Activated naive CD8-positive, alpha-beta T cell (primary cell): ENCODE data around the gene TTLL12.

Experiments
- H3K27ac Mint-ChIP-seq: one replicate; pipeline ENCODE4 v1.8.0; 2021; ENCODE audit warnings: mixed read lengths
- H3K27me3 Mint-ChIP-seq: one replicate; pipeline ENCODE4 v1.8.0; 2021; ENCODE audit warnings: mixed read lengths
- H3K36me3 Mint-ChIP-seq: one replicate; pipeline ENCODE4 v1.8.0; 2021; ENCODE audit warnings: mixed read lengths
- H3K4me1 Mint-ChIP-seq: one replicate; pipeline ENCODE4 v1.8.0; 2021; ENCODE audit warnings: low read depth, mixed read lengths
- H3K4me3 Mint-ChIP-seq: one replicate; pipeline ENCODE4 v1.8.0; 2021; ENCODE audit warnings: mild to moderate bottlenecking, mixed read lengths
- H3K9me3 Mint-ChIP-seq: one replicate; pipeline ENCODE4 v1.8.0; 2021; ENCODE audit warnings: low read depth, mixed read lengths

TTLL12 gene

DNA sequence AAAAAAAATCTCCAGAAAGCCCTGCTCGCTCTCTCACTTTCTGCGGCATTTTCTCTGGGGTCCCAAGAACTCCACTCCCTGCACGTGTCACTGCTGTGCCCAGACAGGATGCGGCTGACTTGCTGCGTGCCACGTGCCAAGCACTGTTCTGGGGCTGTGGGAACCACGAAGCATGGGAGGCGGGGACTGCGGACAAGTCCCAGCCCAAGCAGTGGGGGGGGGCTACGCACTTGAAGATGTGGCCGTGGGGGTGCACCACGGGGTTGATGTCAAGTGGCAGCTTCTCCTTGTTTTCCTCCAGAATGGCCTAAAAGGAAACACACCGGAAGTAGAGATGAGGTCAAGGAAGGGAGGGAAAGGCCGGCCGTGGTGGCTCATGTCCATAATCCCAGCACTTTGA is 10.8 kb downstream of the TTLL12 start:
- H3K4me1 Mint-ChIP-seq, result no peaks in the 10 kb centered on the region
- H3K9me3 Mint-ChIP-seq, result no peaks in the 10 kb centered on the region
- no peak overlapping the region for H3K4me3 Mint-ChIP-seq
- H3K27me3 Mint-ChIP-seq, result no peaks in the 10 kb centered on the region
- peak overlapping the region; percentile 61 for H3K27ac Mint-ChIP-seq
- H3K36me3 Mint-ChIP-seq, result peaks cover 5% of the 10 kb centered on the region

GRCh38 chr22:43174941-43175531 is 11.9 kb downstream of the TTLL12 start:
- Mint-ChIP-seq H3K27me3 (no peaks in the 10 kb centered on the region), H3K4me3 (no peak overlapping the region), H3K4me1 (no peaks in the 10 kb centered on the region), H3K27ac (no peak overlapping the region), H3K36me3 (peaks cover 5% of the 10 kb centered on the region), H3K9me3 (no peaks in the 10 kb centered on the region)

DNA sequence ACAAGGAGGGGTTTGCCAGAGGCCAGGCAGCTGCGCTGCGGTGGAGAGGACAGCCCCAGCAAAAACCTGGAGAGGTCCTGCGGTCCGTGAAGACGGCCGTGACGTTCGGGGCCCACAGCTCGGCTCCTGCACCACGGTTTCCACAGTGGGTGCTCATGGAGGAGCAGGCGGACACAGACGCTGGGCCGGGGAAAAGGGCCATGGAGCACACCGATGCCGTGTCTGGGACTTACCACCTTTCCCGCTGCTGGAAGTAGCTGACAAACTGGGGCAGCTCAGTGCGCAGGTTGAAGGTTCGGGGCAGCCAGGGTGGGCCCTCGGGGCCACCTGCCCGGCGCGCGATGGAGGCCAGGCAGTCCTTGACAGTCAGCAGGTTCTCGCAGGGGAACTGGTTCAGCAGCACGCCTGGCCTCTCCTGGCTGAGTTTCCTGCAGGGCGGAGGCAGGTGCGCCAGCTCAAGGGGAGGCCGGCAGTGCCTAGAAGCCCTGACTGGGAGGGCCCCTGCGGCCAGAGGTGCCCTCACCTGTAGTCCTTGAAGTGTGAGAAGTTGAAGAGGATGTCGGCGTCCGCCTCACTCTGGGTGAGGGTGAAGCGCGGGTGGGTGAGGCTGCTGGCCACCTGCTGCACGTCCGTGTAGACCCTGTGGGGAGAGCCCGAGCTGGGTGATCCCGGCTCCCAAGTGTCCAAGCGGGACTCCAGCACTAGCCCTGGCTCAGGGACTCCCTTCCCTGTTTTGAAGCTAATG is 12.8 kb downstream of the TTLL12 start:
- no peaks in the 10 kb centered on the region for H3K4me1 Mint-ChIP-seq
- H3K4me3 Mint-ChIP-seq, result no peak overlapping the region
- no peaks in the 10 kb centered on the region for H3K27me3 Mint-ChIP-seq
- H3K27ac Mint-ChIP-seq, result no peak overlapping the region
- no peaks in the 10 kb centered on the region for H3K9me3 Mint-ChIP-seq
- H3K36me3 Mint-ChIP-seq, result peaks cover 5% of the 10 kb centered on the region

DNA sequence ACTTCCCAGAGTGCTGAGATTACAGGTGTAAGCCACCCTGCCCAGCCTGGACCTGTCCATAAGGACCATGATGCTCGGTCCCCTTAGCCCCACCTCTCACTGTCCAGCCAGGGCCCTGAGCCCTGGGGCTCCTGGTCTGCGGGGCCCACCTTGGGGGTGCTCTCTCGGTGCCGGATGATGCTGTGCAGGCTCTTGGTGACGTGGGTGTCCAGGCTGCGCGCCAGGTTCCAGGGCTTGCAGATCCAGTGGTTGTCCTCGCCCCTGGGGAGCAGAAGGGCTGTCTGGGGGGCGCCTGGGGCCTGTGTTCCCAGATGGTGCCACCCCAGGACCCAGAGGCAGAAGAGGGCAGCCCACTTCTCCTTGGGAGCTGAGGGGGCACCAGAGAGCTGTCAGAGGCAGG is 13.4 kb downstream of the TTLL12 start:
- Mint-ChIP-seq H3K27me3 (no peaks in the 10 kb centered on the region), H3K4me1 (no peaks in the 10 kb centered on the region), H3K9me3 (no peaks in the 10 kb centered on the region), H3K4me3 (no peak overlapping the region), H3K27ac (no peak overlapping the region), H3K36me3 (peaks cover 3% of the 10 kb centered on the region)

- H3K4me3 Mint-ChIP-seq, result no peak overlapping the region
- H3K27ac Mint-ChIP-seq, result no peak overlapping the region
- H3K27me3 Mint-ChIP-seq, result no peaks in the 10 kb centered on the region
- H3K4me1 Mint-ChIP-seq, result no peaks in the 10 kb centered on the region
- H3K36me3 Mint-ChIP-seq, result peaks cover 3% of the 10 kb centered on the region
- no peaks in the 10 kb centered on the region for H3K9me3 Mint-ChIP-seq
Measured at GRCh38 chr22:43172191-43172590, 14.7 kb downstream of the TTLL12 start.

- H3K27me3 Mint-ChIP-seq, result no peaks in the 10 kb centered on the region
- H3K36me3 Mint-ChIP-seq, result peaks cover 3% of the 10 kb centered on the region
Measured at GRCh38 chr22:43171607-43172006, 15.3 kb downstream of the TTLL12 start.

DNA sequence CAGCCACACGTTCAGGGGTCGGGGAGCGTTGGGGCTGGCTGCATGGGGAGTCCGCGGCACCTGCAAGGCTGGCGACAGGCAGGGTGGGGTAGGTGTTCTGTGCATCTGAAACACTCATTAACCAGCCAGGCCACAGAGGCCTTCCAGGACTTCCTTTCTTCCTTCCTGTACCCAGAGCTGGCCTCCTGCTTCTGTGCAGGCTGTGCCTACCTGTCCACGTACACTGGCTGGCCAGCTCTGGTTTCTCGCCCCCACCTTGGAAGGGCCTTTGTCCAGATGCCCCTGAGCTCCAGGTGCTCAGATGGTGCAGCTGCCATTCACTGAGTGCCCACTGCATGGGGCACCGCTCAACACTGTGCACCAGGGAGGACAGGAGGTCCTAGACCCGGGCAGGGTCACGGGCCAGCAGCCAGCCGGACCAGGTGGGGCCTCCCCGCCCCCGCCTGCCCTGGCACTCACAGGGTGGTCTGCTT is 15.9 kb downstream of the TTLL12 start:
- no peak overlapping the region for H3K4me3 Mint-ChIP-seq
- H3K36me3 Mint-ChIP-seq, result peaks cover 3% of the 10 kb centered on the region
- H3K9me3 Mint-ChIP-seq, result no peaks in the 10 kb centered on the region
- H3K27ac Mint-ChIP-seq, result no peak overlapping the region
- H3K27me3 Mint-ChIP-seq, result no peaks in the 10 kb centered on the region
- H3K4me1 Mint-ChIP-seq, result no peaks in the 10 kb centered on the region

More at GRCh38 chr22:43171607-43172006, 15.3 kb downstream of the TTLL12 start:
- Mint-ChIP-seq H3K4me3 (no peak overlapping the region), H3K27ac (no peak overlapping the region), H3K4me1 (no peaks in the 10 kb centered on the region), H3K9me3 (no peaks in the 10 kb centered on the region)

GRCh38 chr22:43170131-43170480 is 16.8 kb downstream of the TTLL12 start:
- no peak overlapping the region for H3K4me3 Mint-ChIP-seq
- H3K27ac Mint-ChIP-seq, result no peak overlapping the region
- H3K9me3 Mint-ChIP-seq, result no peaks in the 10 kb centered on the region
- H3K27me3 Mint-ChIP-seq, result no peaks in the 10 kb centered on the region
- H3K4me1 Mint-ChIP-seq, result no peaks in the 10 kb centered on the region
- H3K36me3 Mint-ChIP-seq, result peaks cover 3% of the 10 kb centered on the region

DNA sequence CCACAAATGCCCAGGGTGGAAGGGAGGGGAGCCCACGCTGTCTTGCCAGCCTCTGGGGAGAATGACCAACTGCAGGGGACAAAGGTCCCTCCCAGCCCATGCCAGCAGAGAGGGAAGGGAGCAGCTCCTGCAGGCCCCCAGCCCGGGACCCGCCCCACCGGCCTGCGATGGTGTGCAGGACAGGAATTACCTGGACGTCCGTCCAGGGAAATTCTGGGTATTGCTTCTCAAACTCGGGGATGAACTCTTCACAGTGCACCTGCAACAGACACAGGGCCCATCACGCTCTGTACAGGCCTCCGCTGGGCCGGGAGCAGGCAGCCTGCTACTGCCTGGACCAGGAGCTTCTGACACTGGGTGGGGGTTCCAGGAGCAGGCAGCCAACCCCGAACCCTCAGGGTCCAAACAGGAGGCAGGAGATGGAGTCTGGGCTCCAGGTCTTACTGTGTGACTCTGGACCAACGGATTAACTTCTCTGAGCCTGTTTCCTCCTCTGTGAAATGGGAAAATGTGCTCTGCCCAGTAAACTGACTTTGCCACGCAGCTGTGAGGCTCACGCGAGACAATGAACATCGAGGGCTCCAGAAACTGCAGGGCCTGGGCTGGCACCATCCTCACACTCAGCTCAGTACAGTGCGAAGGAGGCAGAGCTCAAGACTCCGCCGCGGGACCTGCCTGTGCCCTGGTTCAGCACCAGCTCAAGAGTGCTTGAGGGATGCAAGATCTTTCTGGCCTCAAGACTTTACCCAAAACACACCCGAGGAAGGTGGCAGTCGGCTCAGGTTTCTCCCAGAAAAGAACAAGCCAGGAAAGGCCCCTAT is 17.4 kb downstream of the TTLL12 start:
- Mint-ChIP-seq H3K4me1 (no peaks in the 10 kb centered on the region), H3K27ac (no peak overlapping the region), H3K36me3 (peaks cover 3% of the 10 kb centered on the region), H3K27me3 (no peaks in the 10 kb centered on the region), H3K9me3 (no peaks in the 10 kb centered on the region), H3K4me3 (no peak overlapping the region)

- Mint-ChIP-seq H3K4me1 (peaks cover 2% of the 10 kb centered on the region), H3K27ac (no peak overlapping the region), H3K27me3 (no peaks in the 10 kb centered on the region), H3K36me3 (peaks cover 3% of the 10 kb centered on the region), H3K4me3 (no peak overlapping the region), H3K9me3 (no peaks in the 10 kb centered on the region)
Measured at GRCh38 chr22:43168471-43169309, 18.2 kb downstream of the TTLL12 start.

- Mint-ChIP-seq H3K27ac (no peak overlapping the region), H3K36me3 (no peaks in the 10 kb centered on the region), H3K27me3 (no peaks in the 10 kb centered on the region), H3K4me3 (no peak overlapping the region), H3K9me3 (no peaks in the 10 kb centered on the region), H3K4me1 (peaks cover 2% of the 10 kb centered on the region)
Measured at GRCh38 chr22:43167001-43167589, 19.8 kb downstream of the TTLL12 start.

DNA sequence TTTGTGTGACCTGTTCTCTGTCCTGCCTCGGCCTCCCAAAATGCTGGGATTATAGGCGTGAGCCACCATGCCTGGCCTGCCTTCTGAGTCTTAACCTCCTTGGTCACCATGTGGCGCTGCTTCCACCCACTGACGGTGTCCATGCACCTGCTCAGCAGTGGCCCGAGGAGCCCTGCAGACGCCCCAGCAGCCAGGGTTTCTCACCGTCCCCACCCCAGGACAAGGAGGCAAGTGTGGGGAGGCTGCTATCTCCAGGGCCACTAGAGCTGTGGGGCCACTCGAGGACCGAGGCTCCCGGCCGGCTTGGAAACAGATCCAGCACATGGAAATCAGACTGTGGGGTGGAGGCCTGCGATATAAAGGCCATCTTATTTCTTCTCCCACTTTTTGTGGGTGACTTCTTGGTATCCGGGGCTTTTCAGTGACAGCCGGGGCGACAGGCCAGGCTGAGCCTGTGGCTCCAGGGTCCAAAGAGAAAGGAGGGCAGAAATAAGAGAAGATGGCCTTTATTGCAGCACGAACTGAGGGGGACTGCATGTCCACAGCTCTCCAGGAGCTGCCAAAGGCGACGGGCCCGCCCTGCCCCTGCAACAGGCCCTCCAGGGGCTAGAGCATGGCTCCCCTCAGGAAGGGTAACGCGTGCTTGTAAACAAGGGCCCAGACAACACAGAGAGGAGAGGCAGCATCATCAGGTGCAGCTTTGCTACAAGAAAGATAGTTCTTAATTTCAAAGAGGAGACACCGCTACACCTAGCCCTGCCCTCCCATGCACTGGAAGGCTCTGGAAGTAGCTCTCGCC is 20.6 kb downstream of the TTLL12 start:
- no peak overlapping the region for H3K4me3 Mint-ChIP-seq
- no peak overlapping the region for H3K27ac Mint-ChIP-seq
- no peaks in the 10 kb centered on the region for H3K36me3 Mint-ChIP-seq
- no peaks in the 10 kb centered on the region for H3K9me3 Mint-ChIP-seq
- H3K27me3 Mint-ChIP-seq, result no peaks in the 10 kb centered on the region
- H3K4me1 Mint-ChIP-seq, result peaks cover 2% of the 10 kb centered on the region

DNA sequence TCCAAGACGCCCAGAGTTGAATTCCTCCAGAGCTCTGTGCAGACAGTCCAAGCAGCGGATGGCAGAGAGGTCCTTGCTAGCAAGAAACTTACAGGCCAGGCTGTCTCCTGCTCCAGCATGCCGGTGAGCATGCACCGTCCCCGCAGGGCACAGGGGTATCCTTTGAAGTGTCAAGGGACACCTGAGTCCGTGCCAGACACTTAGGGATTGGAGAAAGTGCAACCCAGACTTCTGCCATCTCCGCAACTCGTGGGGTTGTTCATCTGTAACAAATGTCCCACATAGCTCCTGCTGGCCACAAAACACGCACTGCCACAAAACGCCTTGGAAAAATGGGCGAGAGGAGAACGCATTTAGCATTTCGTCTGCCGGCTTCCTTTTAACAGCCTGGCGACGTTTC is 22.3 kb downstream of the TTLL12 start:
- Mint-ChIP-seq H3K27me3 (no peaks in the 10 kb centered on the region), H3K27ac (no peak overlapping the region), H3K36me3 (no peaks in the 10 kb centered on the region), H3K9me3 (no peaks in the 10 kb centered on the region), H3K4me3 (no peak overlapping the region), H3K4me1 (peaks cover 2% of the 10 kb centered on the region)
